ENCODE measurements around the gene ARHGAP10.
"Not testable (repeated sequence)": the region's sequence is repeated elsewhere in the genome, so short reads cannot be mapped to it uniquely, and the experiment has no call there.

ARHGAP10 gene

DNA sequence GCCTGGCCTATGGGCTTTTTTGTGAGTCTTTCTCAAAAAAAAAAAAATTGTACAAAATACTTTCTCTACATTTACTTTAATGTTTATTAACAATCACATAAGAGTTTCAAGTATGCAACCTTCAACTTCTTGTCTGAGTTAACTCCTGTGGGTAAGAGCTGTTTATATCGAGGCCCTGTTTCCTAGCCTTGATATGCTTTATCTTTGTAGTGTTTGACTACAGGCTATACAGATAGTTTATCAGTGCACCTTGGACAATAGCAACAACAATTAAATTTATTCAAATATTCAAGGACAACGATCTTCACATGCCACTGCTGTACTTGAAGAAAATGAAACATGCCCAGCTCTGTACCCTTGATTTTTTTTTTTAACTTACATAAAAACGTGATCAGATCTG is 178.4 kb downstream of the ARHGAP10 start:
- Histone ChIP-seq H3K27me3 (ENCODE audit: control insufficient read depth, insufficient read depth, low read length) (no peaks in the 10 kb centered on the region), H3K9me3 (ENCODE audit: control insufficient read depth, insufficient read depth, low read length) (no peaks in the 10 kb centered on the region), H3K4me3 (ENCODE audit: low read depth, low read length) (no peak overlapping the region), H3K9ac (ENCODE audit: low read depth, low read length) (no peak overlapping the region), H3K36me3 (ENCODE audit: control insufficient read depth, insufficient read depth, low read length) (peaks cover 2% of the 10 kb centered on the region), H3K4me1 (ENCODE audit: control insufficient read depth, insufficient read depth, low read length) (no peaks in the 10 kb centered on the region)

GRCh38 chr4:147912106-147912505 is 180.2 kb downstream of the ARHGAP10 start:
- H3K9me3 ChIP-seq (ENCODE audit: control insufficient read depth, insufficient read depth, low read length); H3K4me3 ChIP-seq (ENCODE audit: low read depth, low read length); H3K27me3 ChIP-seq (ENCODE audit: control insufficient read depth, insufficient read depth, low read length); H3K36me3 ChIP-seq (ENCODE audit: control insufficient read depth, insufficient read depth, low read length); H3K9ac ChIP-seq (ENCODE audit: low read depth, low read length); H3K4me1 ChIP-seq (ENCODE audit: control insufficient read depth, insufficient read depth, low read length): not testable (repeated sequence)

DNA sequence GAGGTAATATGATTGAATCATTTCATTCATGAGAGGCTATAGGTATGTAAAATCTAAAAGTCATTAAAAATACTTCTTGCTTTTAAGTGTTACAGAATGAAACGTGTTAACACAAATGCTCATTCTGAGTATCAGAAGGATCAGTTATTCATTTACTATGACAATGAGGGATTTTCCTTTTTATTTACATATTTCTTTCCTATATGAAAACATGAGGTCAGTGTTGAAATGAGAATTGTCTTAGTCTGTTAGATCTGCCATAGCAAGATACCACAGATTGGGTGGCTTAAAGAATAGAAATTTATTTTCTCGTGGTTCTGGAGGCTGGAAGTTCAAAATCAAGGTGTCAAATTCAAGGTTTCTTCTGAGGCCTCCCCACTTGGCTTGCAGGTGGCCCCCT is 181.2 kb downstream of the ARHGAP10 start:
- Histone ChIP-seq H3K9me3 (ENCODE audit: control insufficient read depth, insufficient read depth, low read length) (no peaks in the 10 kb centered on the region), H3K27me3 (ENCODE audit: control insufficient read depth, insufficient read depth, low read length) (no peaks in the 10 kb centered on the region), H3K4me1 (ENCODE audit: control insufficient read depth, insufficient read depth, low read length) (no peaks in the 10 kb centered on the region), H3K4me3 (ENCODE audit: low read depth, low read length) (no peak overlapping the region), H3K36me3 (ENCODE audit: control insufficient read depth, insufficient read depth, low read length) (peaks cover 2% of the 10 kb centered on the region), H3K9ac (ENCODE audit: low read depth, low read length) (no peak overlapping the region)

DNA sequence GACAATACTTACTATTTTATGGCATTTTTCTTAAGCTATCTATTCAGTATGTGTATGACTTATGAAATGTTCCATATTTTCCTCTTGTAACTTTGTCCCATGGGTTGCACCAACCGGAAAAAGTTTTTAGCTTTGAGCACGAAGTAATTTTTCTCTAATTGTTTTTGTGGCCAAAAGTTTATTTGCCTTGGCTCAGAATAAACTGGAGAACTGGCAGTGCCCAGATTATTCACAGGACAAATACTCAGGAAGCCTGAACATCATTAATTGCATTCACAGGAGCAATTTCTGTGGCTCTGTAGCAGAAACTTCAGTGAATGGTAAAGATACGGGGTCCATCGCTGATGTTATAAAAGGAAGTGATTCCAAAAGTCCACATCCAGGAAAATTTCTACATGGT is 184.5 kb downstream of the ARHGAP10 start:
- Histone ChIP-seq H3K4me1 (ENCODE audit: control insufficient read depth, insufficient read depth, low read length) (no peaks in the 10 kb centered on the region), H3K36me3 (ENCODE audit: control insufficient read depth, insufficient read depth, low read length) (no peaks in the 10 kb centered on the region), H3K27me3 (ENCODE audit: control insufficient read depth, insufficient read depth, low read length) (no peaks in the 10 kb centered on the region), H3K4me3 (ENCODE audit: low read depth, low read length) (no peak overlapping the region), H3K9ac (ENCODE audit: low read depth, low read length) (no peak overlapping the region), H3K9me3 (ENCODE audit: control insufficient read depth, insufficient read depth, low read length) (no peaks in the 10 kb centered on the region)

GRCh38 chr4:147923381-147923780 is 191.5 kb downstream of the ARHGAP10 start:
- no peaks in the 10 kb centered on the region for H3K27me3 ChIP-seq (ENCODE audit: control insufficient read depth, insufficient read depth, low read length)
- peaks cover 2% of the 10 kb centered on the region for H3K4me1 ChIP-seq (ENCODE audit: control insufficient read depth, insufficient read depth, low read length)
- H3K4me3 ChIP-seq (ENCODE audit: low read depth, low read length): no peak overlapping the region
- no peaks in the 10 kb centered on the region for H3K36me3 ChIP-seq (ENCODE audit: control insufficient read depth, insufficient read depth, low read length)
- H3K9ac ChIP-seq (ENCODE audit: low read depth, low read length): no peak overlapping the region
- H3K9me3 ChIP-seq (ENCODE audit: control insufficient read depth, insufficient read depth, low read length): no peaks in the 10 kb centered on the region

GRCh38 chr4:147923854-147924253 is 192.0 kb downstream of the ARHGAP10 start:
- Histone ChIP-seq H3K9ac (ENCODE audit: low read depth, low read length) (no peak overlapping the region), H3K36me3 (ENCODE audit: control insufficient read depth, insufficient read depth, low read length) (no peaks in the 10 kb centered on the region), H3K4me1 (ENCODE audit: control insufficient read depth, insufficient read depth, low read length) (peaks cover 2% of the 10 kb centered on the region), H3K27me3 (ENCODE audit: control insufficient read depth, insufficient read depth, low read length) (no peaks in the 10 kb centered on the region), H3K9me3 (ENCODE audit: control insufficient read depth, insufficient read depth, low read length) (no peaks in the 10 kb centered on the region), H3K4me3 (ENCODE audit: low read depth, low read length) (no peak overlapping the region)

DNA sequence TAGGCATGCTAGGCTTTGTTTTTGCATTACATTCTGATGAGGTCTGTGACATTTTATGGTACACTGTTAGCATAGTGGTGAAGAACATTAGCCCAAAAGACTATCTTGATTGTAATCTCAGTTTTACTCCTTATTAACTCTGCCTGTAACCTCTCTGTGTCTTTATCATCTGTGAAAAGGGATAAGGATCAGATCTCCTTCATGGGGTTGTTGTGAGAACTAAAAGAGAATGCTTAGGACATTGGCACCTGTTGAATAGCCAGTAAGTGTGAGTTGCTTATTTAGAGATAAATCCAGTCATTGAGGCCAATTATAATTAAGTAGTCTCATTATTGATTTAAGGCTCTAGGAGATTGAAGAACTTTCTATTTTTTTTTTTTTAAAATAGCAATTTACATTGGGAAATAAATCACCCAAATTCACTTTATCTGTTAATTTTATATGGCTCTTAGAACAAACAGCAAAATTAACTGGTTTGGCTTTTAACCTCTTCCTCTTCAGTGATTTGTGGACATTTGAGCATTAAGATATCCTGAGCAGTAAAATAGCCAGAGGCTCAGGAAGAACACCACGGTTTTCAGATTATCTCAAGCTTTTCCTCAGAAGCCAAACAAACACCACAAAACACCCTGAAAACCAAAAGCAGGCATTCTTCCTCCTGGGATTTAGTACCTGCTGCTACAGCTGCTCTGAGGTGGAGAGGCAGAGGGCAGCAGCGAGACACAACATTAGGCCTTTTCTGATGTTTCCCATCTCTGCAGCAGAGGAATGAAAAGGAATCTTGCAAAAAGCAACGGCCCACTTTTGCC is 192.9 kb downstream of the ARHGAP10 start:
- Histone ChIP-seq H3K36me3 (ENCODE audit: control insufficient read depth, insufficient read depth, low read length) (no peaks in the 10 kb centered on the region), H3K4me3 (ENCODE audit: low read depth, low read length) (no peak overlapping the region), H3K4me1 (ENCODE audit: control insufficient read depth, insufficient read depth, low read length) (peaks cover 2% of the 10 kb centered on the region), H3K27me3 (ENCODE audit: control insufficient read depth, insufficient read depth, low read length) (no peaks in the 10 kb centered on the region), H3K9me3 (ENCODE audit: control insufficient read depth, insufficient read depth, low read length) (no peaks in the 10 kb centered on the region), H3K9ac (ENCODE audit: low read depth, low read length) (no peak overlapping the region)

- Histone ChIP-seq H3K4me1 (ENCODE audit: control insufficient read depth, insufficient read depth, low read length) (peaks cover 2% of the 10 kb centered on the region), H3K36me3 (ENCODE audit: control insufficient read depth, insufficient read depth, low read length) (no peaks in the 10 kb centered on the region), H3K27me3 (ENCODE audit: control insufficient read depth, insufficient read depth, low read length) (no peaks in the 10 kb centered on the region), H3K4me3 (ENCODE audit: low read depth, low read length) (no peak overlapping the region), H3K9ac (ENCODE audit: low read depth, low read length) (no peak overlapping the region), H3K9me3 (ENCODE audit: control insufficient read depth, insufficient read depth, low read length) (no peaks in the 10 kb centered on the region)
Measured at GRCh38 chr4:147927377-147928137, 195.7 kb downstream of the ARHGAP10 start.

- Histone ChIP-seq H3K9ac (ENCODE audit: low read depth, low read length) (no peak overlapping the region), H3K4me1 (ENCODE audit: control insufficient read depth, insufficient read depth, low read length) (peaks cover 2% of the 10 kb centered on the region), H3K27me3 (ENCODE audit: control insufficient read depth, insufficient read depth, low read length) (no peaks in the 10 kb centered on the region), H3K36me3 (ENCODE audit: control insufficient read depth, insufficient read depth, low read length) (no peaks in the 10 kb centered on the region), H3K9me3 (ENCODE audit: control insufficient read depth, insufficient read depth, low read length) (no peaks in the 10 kb centered on the region), H3K4me3 (ENCODE audit: low read depth, low read length) (no peak overlapping the region)
Measured at GRCh38 chr4:147928400-147928799, 196.5 kb downstream of the ARHGAP10 start.

DNA sequence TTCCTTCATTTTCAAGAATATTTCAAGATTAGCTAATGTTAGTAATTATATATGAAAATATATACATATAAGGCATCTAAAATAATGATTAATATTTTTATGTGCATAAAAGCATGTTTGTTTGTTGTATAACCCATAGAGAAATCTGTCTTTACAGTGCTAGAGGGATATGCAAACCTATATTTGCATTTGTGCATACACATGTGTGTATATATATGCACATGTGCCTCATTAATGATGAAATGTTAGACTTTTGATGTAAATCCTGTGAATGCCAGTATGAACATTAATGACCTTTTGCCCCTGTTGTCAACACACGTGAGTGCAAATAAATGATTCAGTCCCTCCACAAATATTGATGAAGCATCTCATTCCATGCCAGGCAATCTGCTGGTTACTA is 197.9 kb downstream of the ARHGAP10 start:
- no peaks in the 10 kb centered on the region for H3K27me3 ChIP-seq (ENCODE audit: control insufficient read depth, insufficient read depth, low read length)
- no peaks in the 10 kb centered on the region for H3K9me3 ChIP-seq (ENCODE audit: control insufficient read depth, insufficient read depth, low read length)
- no peaks in the 10 kb centered on the region for H3K36me3 ChIP-seq (ENCODE audit: control insufficient read depth, insufficient read depth, low read length)
- H3K4me1 ChIP-seq (ENCODE audit: control insufficient read depth, insufficient read depth, low read length): peaks cover 2% of the 10 kb centered on the region
- no peak overlapping the region for H3K4me3 ChIP-seq (ENCODE audit: low read depth, low read length)
- H3K9ac ChIP-seq (ENCODE audit: low read depth, low read length): no peak overlapping the region

DNA sequence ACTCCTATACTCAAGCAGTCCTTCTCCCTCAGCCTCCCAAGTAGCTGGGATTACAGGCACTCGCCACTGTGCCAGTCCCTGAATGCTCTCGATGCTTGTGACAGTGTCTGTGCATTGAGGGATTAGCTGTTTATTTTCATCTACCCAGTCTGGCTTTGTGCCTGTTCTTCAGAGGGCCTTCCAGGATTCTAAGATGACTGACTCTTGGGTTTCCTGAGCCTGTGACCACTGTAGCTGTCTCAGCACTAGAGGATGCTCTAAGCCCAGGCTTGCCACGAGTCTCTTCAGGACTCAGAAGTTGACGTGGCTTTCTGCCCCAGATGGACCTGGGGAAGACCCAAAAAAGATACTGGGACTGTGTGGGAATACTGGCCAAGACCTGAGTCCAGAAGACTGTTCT is 201.4 kb downstream of the ARHGAP10 start:
- no peaks in the 10 kb centered on the region for H3K9me3 ChIP-seq (ENCODE audit: control insufficient read depth, insufficient read depth, low read length)
- no peaks in the 10 kb centered on the region for H3K27me3 ChIP-seq (ENCODE audit: control insufficient read depth, insufficient read depth, low read length)
- H3K4me3 ChIP-seq (ENCODE audit: low read depth, low read length): no peak overlapping the region
- H3K4me1 ChIP-seq (ENCODE audit: control insufficient read depth, insufficient read depth, low read length): no peaks in the 10 kb centered on the region
- no peaks in the 10 kb centered on the region for H3K36me3 ChIP-seq (ENCODE audit: control insufficient read depth, insufficient read depth, low read length)
- no peak overlapping the region for H3K9ac ChIP-seq (ENCODE audit: low read depth, low read length)

- Histone ChIP-seq H3K4me3 (ENCODE audit: low read depth, low read length) (no peak overlapping the region), H3K9ac (ENCODE audit: low read depth, low read length) (no peak overlapping the region), H3K27me3 (ENCODE audit: control insufficient read depth, insufficient read depth, low read length) (no peaks in the 10 kb centered on the region), H3K4me1 (ENCODE audit: control insufficient read depth, insufficient read depth, low read length) (no peaks in the 10 kb centered on the region), H3K9me3 (ENCODE audit: control insufficient read depth, insufficient read depth, low read length) (no peaks in the 10 kb centered on the region), H3K36me3 (ENCODE audit: control insufficient read depth, insufficient read depth, low read length) (no peaks in the 10 kb centered on the region)
Measured at GRCh38 chr4:147933779-147934178, 201.9 kb downstream of the ARHGAP10 start.
